ENCODE results near the gene SLC13A3. TPM values are rescaled to one million over a fixed set of nuclear protein-coding genes. Genes with fewer than 3 reads are reported as not detected.

Gene SLC13A3
- total RNA-seq, 3 donors from 2014 or later (not counting 1 experiment from before 2014, with no cell fraction given), result 0.63 TPM; not detected in 1

GRCh38 chr20:46570956-46571355 is 80.3 kb downstream of the SLC13A3 start:
- no peak for ATAC-seq
- H3K27me3 Mint-ChIP-seq (ENCODE audit: low read depth in 2 of 2), result peaks cover 8 to 24% of the 10 kb centered on the region in 2 donors

GRCh38 chr20:46569961-46570360 is 81.3 kb downstream of the SLC13A3 start:
- Mint-ChIP-seq H3K27ac (no peak overlapping the region), H3K9me3 (no peaks in the 10 kb centered on the region), H3K4me1 (no peaks in the 10 kb centered on the region), H3K4me3 (no peak overlapping the region), H3K36me3 (no peaks in the 10 kb centered on the region), H3K27me3 (ENCODE audit: low read depth in 2 of 2) (peaks cover 8 to 24% of the 10 kb centered on the region in 2 donors)
- no peak for TF ChIP-seq CTCF (IDR thresholded peaks at IDR 0.05)
- H3K9me3 ChIP-seq (ENCODE audit: control insufficient read depth, insufficient read depth, low read length), result no peaks in the 10 kb centered on the region
- intact Hi-C loops (cut with micrococcal nuclease), result no loop called here
- DNase-seq (no peak), ATAC-seq (no peak)
- no peaks in the 10 kb centered on the region for H3K36me3 ChIP-seq (ENCODE audit: control insufficient read depth, insufficient read depth, low read length)
- no peak overlapping the region for H3K27ac ChIP-seq (ENCODE audit: low read length)
- H3K27me3 ChIP-seq (ENCODE audit: control insufficient read depth, insufficient read depth, low read length), result no peaks in the 10 kb centered on the region
- H3K4me3 ChIP-seq (ENCODE audit: low read length), result no peak overlapping the region
- WGBS (ENCODE audit: insufficient coverage), result 96% methylated on average over 4 of the region's 5 CpGs
- H3K4me1 ChIP-seq (ENCODE audit: control insufficient read depth, insufficient read depth, low read length), result no peaks in the 10 kb centered on the region

More at GRCh38 chr20:46570956-46571355, 80.3 kb downstream of the SLC13A3 start:
- intact Hi-C loops (cut with micrococcal nuclease), result no loop called here
- no peak overlapping the region for H3K27ac Mint-ChIP-seq
- Histone ChIP-seq H3K27me3 (ENCODE audit: control insufficient read depth, insufficient read depth, low read length) (no peaks in the 10 kb centered on the region), H3K4me3 (ENCODE audit: low read length) (no peak overlapping the region), H3K27ac (ENCODE audit: low read length) (no peak overlapping the region), H3K4me1 (ENCODE audit: control insufficient read depth, insufficient read depth, low read length) (no peaks in the 10 kb centered on the region), H3K9me3 (ENCODE audit: control insufficient read depth, insufficient read depth, low read length) (no peaks in the 10 kb centered on the region), H3K36me3 (ENCODE audit: control insufficient read depth, insufficient read depth, low read length) (no peaks in the 10 kb centered on the region)
- H3K4me3 Mint-ChIP-seq, result no peak overlapping the region
- WGBS (ENCODE audit: insufficient coverage), result 100% methylated on average over 2 of the region's 5 CpGs
- TF ChIP-seq CTCF (IDR thresholded peaks at IDR 0.05), result no peak
- DNase-seq, result no peak
- H3K4me1 Mint-ChIP-seq, result no peaks in the 10 kb centered on the region
- H3K9me3 Mint-ChIP-seq, result no peaks in the 10 kb centered on the region
- H3K36me3 Mint-ChIP-seq, result no peaks in the 10 kb centered on the region

GRCh38 chr20:46568570-46569129 is 82.6 kb downstream of the SLC13A3 start:
- no peaks in the 10 kb centered on the region for H3K27me3 ChIP-seq (ENCODE audit: control insufficient read depth, insufficient read depth, low read length)
- H3K27ac ChIP-seq (ENCODE audit: low read length), result no peak overlapping the region
- TF ChIP-seq CTCF (IDR thresholded peaks at IDR 0.05), result no peak
- DNase-seq (no peak), ATAC-seq (no peak)
- no peaks in the 10 kb centered on the region for H3K4me1 Mint-ChIP-seq
- H3K27ac Mint-ChIP-seq, result no peak overlapping the region
- peaks cover 8 to 24% of the 10 kb centered on the region in 2 donors for H3K27me3 Mint-ChIP-seq (ENCODE audit: low read depth in 2 of 2)
- no peaks in the 10 kb centered on the region for H3K36me3 ChIP-seq (ENCODE audit: control insufficient read depth, insufficient read depth, low read length)
- no peak overlapping the region for H3K4me3 ChIP-seq (ENCODE audit: low read length)
- H3K4me1 ChIP-seq (ENCODE audit: control insufficient read depth, insufficient read depth, low read length), result no peaks in the 10 kb centered on the region
- H3K9me3 Mint-ChIP-seq, result no peaks in the 10 kb centered on the region
- 57% methylated on average over 10 of the region's 10 CpGs for WGBS (ENCODE audit: insufficient coverage)
- no peaks in the 10 kb centered on the region for H3K9me3 ChIP-seq (ENCODE audit: control insufficient read depth, insufficient read depth, low read length)
- intact Hi-C loops (cut with micrococcal nuclease), result no loop called here
- H3K4me3 Mint-ChIP-seq, result no peak overlapping the region
- no peaks in the 10 kb centered on the region for H3K36me3 Mint-ChIP-seq

- intact Hi-C loops (cut with micrococcal nuclease), result no loop called here
- H3K27ac Mint-ChIP-seq, result no peak overlapping the region
Observed at GRCh38 chr20:46566125-46566524, 85.1 kb downstream of the SLC13A3 start.

More at GRCh38 chr20:46566125-46566524, 85.1 kb downstream of the SLC13A3 start:
- H3K4me1 ChIP-seq (ENCODE audit: control insufficient read depth, insufficient read depth, low read length), result peaks cover 9% of the 10 kb centered on the region
- Mint-ChIP-seq H3K9me3 (no peaks in the 10 kb centered on the region), H3K27me3 (ENCODE audit: low read depth in 2 of 2) (peaks cover 8 to 16% of the 10 kb centered on the region in 2 donors), H3K4me3 (no peak overlapping the region), H3K4me1 (no peaks in the 10 kb centered on the region), H3K36me3 (no peaks in the 10 kb centered on the region)
- no peaks in the 10 kb centered on the region for H3K27me3 ChIP-seq (ENCODE audit: control insufficient read depth, insufficient read depth, low read length)
- H3K9me3 ChIP-seq (ENCODE audit: control insufficient read depth, insufficient read depth, low read length), result no peaks in the 10 kb centered on the region
- H3K27ac ChIP-seq (ENCODE audit: low read length), result no peak overlapping the region
- H3K36me3 ChIP-seq (ENCODE audit: control insufficient read depth, insufficient read depth, low read length), result no peaks in the 10 kb centered on the region
- ATAC-seq (no peak), DNase-seq (no peak)
- TF ChIP-seq CTCF (IDR thresholded peaks at IDR 0.05), result no peak
- no peak overlapping the region for H3K4me3 ChIP-seq (ENCODE audit: low read length)
- 88% methylated on average over 6 of the region's 10 CpGs for WGBS (ENCODE audit: insufficient coverage)

All from natural killer cell (primary cell).